MV-4-11 (cell line): ENCODE measurements around the gene D2HGDH.
"Not testable (repeated sequence)": the region's sequence is repeated elsewhere in the genome, so short reads cannot be mapped to it uniquely, and the experiment has no call there.

Experiments used
- DNase-seq: peaks from one replicate; lab custom pipeline; 2025; lab: John Stamatoyannopoulos, UW

The D2HGDH gene

DNA sequence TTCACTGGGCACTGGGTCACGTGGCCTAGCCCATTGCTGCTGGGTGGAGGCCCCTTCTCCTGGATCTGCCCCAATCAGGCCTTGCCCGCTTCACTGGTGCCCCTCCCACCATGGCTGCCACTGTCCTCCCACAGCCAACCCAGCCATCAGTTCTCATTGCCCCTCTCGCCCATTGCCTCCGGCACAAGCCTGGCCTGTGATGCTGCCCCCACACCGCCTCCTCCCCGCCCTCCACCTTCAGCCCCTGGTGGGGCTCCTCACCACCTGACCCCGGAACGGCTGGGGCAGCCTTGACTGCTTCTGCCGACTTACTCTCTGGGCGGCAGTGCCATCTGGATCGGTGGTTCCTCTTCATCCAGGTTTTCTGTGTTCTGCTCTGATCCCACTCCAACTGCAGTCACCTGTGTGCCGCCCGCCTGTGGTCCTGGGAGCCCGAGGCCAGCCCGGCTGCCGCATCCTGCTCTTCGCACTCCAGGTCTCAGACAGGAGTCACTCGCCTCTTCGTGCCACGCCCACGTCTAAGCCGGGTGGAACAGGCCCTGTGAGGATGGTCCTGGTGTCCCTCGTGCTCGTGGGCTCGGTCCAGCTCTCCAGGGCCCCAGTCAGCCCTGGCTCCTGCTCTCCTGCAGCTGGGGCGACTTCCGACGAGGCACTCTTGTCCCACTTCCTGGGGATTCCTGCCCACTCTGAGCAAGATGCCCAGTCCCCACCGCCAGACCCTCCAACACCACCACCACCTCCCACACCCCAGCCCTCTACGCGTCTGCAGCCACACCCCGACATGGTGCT lies 14.2 kb downstream of the D2HGDH start:
- DNase-seq, result no peak

DNA sequence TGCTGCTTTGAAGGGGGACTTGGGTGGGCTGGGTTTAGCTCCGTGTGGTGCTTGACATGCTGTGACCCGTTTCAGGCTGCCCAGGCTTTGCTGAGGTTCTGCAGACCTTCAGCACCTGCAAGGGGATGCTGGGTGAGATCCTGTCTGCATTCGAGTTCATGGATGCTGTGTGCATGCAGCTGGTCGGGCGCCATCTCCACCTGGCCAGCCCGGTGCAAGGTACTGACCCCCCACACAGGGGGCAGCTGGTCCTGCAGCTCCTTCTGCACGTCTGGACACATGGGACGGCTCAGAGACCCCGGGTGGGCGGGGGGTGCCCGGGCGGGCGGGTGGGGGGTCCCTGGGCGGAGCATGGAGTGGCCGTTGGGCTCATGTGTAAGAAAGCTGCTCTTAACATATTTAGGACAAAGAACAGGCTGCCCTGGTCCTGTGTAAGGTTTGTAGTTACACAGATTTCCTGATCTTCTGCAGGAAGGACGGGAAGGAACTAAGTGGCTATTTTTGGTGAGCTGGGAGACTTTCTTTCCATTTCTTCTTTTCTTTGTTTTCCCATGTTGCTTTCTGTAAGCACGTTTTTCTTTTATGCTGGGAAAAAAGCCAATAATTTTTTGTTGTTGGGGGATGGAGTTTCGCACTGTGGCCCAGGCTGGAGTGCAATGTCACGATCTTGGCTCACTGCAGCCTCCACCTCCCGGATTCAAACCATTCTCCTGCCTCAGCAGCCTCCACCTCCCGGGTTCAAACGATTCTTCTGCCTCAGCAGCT lies 15.8 kb downstream of the D2HGDH start:
- DNase-seq, result no peak

DNA sequence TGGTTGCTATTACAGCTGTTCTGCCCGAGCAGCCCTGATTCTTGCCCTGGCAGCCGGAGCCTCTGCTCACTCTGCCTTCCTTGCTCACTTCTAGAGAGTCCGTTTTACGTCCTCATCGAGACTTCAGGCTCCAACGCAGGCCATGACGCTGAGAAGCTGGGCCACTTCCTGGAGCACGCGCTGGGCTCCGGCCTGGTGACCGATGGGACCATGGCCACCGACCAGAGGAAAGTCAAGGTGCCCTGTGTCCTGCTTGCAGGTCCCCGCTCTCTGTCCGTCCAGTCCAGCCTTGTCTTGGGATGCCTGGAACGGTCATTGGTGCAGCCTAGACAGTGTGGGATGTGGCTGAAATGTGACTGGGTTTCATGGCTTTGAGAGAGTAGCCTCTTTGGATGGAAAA lies 16.7 kb downstream of the D2HGDH start:
- no peak for DNase-seq

DNA sequence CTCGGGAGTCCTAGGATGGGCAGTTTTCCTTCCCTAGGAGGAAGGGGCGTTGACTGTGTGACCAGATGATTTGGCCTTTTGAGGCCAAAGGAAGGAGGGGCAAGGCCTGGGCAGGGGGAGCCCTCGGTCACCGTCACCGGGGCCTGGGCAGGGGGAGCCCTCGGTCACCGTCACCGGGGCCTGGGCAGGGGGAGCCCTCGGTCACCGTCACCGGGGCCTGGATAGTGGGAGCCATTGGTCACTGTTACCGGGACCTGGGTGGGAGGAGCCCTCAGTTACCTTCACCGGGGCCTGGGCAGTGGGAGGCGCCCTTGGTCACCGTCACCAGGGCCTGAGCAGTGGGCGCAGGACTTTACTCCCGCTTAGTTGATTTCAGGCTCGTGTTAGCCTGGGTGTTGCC lies 17.3 kb downstream of the D2HGDH start:
- DNase-seq, result no peak

DNA sequence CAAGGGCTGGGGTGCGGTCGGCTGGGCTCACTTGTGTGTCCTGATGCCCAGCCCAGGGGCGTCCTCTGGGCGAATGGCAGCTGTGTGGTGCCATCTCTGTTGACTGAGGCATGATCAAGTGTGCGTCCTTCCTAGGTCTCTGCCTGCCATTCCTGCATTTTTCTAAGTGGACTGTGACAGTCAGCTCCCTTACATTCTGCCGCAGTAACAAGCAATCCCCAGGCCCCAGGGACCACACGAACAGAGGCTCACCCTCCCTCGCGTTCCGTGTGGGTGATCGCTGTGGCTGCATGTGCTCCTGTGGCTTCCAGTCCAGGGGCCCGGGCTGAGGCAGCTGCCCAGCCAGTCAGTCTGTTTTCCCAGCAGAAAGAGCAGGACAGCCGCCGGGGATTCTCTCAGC lies 17.8 kb downstream of the D2HGDH start:
- no peak for DNase-seq

DNA sequence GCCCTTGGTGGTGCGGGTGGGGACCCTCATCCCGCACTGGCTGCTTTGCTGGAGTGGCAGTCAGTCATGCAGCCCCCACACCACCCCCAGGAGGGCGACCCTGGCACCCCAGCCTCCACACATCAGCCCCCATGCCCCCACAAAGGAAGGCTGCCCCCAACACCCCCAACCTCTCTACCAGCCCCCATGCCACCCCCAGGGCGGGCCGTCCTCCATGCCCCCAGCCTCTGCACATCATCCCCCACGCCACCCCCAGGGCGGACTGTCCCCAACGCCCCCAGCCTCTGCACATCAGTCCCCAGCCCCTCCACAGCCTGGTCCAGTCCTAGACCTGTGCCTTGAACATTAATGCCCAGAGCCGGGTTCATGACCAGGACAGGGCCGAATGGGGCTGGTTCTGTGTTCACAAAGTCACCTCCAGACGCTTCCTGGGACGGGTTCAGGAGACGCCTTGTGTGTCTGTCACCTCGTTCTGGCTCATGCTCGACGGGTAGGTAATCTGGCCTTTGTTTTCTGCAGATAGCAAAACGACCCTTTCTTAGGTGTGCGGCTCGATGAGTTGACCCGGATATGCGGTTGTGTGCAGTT lies 18.4 kb downstream of the D2HGDH start:
- DNase-seq, result no peak

DNA sequence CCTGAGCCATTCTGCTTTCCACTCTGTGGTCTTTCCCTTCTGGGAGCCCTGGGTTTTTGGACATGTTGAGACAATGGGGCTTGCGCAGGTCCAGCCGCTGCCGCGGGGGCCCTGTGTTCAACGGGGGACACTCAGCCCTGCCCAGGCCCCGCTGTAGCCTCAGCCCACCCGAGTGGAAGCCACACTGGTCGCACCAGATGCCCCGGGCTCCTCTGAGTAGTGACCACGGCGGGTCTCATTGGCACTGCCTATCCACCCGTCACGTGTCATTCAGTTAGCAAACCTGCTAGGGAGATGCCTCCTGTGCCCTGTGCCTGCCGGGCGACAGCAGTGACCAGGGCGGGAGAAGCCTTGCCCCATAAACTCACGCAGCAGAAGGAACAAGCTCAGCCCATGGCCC lies 19.1 kb downstream of the D2HGDH start:
- DNase-seq, result no peak

DNA sequence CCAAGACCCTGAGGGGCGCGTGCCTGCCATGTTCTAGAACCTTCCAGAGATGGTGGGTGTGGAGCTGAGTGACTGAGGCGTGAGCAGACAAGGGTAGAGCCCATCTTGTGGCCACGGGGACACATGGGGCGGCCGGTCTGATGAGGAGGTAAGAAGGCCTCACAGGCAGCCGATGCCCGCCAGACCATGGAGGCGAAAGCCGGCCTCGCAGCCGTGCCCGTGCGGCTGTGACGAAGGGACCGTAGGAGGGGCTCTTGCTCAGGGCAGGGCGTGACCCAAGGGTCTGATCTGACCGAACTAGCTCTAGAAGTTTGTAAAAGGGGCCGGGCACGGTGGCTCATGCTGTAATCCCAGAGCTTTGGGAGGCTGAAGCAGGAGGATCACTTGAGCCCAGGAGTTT lies 19.6 kb downstream of the D2HGDH start:
- no peak for DNase-seq

DNA sequence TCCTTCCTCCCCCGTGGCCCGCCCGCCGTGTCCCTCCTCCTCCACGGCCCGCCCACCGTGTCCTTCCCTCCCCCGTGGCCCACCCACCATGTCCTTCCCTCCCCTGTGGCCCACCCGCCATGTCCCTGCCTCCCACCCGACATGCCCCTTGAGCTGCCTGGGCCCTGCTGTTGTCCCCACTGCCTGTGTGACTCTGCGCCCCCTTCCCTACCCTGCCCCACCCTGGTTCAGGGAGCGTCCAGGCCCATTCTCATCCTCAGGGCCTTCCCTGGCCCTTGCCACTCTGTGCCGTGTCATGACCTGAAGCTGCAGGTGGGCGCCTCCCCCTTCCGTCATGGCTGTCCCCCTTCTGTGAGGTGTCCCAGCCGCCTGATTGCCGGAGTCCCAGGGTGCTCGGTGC lies 20.7 kb downstream of the D2HGDH start:
- no peak for DNase-seq

DNA sequence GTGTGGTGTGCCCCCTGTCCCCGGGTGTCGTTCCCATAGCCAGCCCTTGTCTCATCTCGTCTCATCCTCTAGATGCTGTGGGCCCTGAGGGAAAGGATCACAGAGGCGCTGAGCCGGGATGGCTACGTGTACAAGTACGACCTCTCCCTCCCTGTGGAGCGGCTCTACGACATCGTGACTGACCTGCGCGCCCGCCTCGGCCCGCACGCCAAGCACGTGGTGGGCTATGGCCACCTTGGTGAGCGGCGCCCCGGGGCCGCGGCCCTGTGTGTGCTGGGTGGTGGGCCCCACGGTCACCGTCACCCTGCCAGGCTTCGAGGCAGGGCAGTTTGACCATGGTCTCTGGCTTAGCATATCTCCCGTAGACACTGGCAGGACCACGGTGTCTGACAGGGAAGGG lies 21.3 kb downstream of the D2HGDH start:
- no peak for DNase-seq

DNA sequence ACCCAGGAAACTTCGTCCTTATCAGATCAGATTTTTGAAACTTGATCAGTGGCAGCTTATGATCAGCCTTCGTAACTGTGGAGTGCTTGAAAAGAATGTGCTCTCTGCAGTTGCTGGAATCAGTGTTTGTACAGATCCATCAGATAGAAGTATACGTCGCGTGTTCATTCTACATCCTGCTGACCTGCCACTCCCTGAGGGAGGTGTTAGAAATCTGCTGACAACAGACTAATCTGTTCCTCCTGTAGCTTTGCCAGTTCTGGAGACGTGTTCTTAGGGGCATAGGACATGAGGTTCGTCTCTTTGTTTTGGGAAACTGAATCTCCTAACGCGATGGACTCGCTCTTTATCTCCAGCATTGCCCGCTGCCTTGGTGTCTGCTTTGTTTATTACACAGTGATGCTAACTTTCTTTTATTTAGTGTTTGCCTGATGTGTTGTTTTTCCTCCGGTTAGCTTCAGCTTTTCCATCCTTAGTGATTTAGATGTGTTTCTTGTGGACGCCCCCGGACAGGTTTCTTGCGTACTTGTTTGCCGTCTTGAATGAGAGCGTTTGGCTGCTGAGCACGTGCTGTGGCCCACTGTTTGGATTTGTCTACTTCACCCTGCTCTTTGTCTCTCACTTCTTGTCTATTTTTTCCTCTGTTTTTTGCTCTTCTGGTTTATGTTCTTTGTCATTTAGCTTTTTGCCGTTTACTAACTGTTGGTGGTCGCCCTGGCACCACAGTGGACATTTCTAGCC lies 24.8 kb downstream of the D2HGDH start:
- DNase-seq, result no peak

DNA sequence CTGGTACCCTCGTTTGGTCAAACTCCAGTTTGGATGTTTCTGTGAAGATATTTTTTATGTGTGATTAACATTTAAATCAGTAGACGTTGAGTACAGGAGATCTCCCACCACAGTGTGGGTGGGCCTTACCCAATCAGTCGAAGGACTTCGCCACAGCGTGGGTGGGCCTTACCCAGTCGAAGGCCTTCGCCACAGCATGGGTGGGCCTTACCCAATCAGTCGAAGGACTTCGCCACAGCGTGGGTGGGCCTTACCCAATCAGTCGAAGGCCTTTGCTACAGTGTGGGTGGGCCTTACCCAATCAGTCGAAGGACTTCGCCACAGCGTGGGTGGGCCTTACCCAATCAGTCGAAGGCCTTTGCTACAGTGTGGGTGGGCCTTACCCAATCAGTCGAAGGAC lies 25.5 kb downstream of the D2HGDH start:
- DNase-seq, result not testable (repeated sequence)

DNA sequence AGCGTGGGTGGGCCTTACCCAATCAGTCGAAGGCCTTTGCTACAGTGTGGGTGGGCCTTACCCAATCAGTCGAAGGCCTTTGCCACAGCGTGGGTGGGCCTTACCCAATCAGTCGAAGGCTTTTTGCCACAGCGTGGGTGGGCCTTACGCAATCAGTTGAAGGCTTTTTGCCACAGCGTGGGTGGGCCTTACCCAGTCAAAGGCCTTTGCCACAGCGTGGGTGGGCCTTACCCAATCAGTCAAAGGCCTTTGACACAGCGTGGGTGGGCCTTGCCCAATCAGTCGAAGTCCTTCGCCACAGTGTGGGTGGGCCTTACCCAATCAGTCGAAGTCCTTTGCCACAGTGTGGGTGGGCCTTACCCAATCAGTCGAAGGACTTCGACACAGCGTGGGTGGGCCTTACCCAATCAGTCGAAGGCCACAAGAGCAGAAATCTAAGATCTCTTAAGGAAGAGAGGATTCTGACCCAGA lies 25.9 kb downstream of the D2HGDH start:
- no peak for DNase-seq

DNA sequence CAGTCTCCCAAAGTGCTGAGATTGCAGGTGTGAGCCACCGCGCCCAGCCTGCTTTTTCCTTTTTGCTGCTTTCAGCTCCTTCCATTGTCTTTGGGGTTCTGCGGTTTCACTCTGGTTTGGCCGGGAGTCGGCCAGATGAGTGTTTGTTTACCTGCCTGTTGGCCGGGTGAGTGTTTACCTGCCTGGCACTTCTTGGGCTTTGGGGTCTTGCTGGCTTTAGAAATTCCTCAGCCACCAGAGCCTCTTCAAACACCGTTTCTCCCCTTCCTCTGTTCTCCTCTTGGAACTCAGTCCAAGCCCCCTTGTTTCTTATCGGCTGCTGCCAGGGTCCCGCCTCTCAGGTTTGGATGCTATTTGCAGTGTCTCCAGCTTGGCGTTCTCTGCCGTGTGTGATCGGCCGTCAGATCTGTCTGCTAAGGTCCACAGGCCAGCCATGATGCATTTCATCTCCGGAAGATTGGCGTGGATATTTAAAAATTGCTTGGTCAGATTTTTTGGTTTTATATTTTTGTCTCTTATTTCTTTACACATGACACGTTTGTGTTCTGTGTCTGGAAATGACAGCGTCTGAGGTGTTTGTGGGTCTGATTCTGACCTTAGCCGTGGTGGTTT lies 28.0 kb downstream of the D2HGDH start:
- no peak for DNase-seq

DNA sequence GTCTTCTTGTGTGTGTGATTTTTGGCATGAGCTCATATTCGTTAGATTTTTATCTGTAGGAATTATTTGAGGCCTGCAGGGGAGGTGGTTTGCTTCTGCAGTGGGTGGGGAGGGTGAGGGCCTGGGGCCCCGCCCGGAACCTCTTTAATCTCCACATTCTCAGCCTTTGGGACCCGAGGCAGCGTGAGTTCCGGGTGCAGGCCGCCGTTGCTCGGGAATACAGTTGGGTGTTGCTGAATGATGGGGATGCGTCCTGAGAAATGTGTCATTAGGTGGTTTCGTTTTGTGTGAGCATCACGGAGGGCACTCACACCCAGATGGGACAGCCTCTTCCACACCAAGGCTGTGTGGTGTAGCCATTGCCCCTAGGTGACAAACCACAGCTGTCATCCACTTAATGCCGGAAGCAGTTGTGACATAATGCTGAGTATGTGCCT lies 28.5 kb downstream of the D2HGDH start:
- peak; percentile 94 for DNase-seq

DNA sequence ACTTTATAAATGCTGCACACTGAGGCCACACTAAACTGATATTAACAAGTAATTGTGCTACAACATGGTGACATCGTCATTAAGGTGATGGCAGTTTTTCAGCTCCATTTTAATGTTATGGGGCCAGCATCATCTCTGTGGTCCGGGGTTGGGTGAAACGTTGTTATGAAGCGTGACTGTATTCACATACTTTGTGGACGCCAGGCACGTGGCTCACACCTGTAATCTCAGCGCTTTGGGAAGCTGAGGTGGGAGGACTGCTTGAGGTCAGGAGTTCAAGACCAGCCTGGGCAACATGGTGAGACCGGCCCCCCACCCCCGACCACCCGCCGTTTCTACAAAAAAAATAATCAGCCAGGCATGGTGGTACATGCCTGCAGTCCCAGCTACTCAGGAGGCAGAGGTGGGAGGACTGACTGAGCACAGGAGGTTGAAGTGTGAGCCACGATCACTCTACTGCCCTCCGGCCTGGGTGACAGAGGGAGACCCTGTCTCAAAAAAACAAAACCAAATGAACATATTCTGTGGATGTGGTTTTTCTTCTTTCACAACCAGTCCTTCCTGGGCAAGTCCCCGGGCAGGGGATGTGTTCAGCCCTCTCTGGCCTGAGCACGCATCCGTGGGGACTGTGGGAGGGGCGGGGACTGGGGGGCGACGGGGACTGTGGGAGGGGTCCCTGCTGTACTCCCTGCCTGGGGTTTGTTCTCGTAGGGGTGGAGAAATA lies 29.3 kb downstream of the D2HGDH start:
- peak; percentile 22 for DNase-seq

DNA sequence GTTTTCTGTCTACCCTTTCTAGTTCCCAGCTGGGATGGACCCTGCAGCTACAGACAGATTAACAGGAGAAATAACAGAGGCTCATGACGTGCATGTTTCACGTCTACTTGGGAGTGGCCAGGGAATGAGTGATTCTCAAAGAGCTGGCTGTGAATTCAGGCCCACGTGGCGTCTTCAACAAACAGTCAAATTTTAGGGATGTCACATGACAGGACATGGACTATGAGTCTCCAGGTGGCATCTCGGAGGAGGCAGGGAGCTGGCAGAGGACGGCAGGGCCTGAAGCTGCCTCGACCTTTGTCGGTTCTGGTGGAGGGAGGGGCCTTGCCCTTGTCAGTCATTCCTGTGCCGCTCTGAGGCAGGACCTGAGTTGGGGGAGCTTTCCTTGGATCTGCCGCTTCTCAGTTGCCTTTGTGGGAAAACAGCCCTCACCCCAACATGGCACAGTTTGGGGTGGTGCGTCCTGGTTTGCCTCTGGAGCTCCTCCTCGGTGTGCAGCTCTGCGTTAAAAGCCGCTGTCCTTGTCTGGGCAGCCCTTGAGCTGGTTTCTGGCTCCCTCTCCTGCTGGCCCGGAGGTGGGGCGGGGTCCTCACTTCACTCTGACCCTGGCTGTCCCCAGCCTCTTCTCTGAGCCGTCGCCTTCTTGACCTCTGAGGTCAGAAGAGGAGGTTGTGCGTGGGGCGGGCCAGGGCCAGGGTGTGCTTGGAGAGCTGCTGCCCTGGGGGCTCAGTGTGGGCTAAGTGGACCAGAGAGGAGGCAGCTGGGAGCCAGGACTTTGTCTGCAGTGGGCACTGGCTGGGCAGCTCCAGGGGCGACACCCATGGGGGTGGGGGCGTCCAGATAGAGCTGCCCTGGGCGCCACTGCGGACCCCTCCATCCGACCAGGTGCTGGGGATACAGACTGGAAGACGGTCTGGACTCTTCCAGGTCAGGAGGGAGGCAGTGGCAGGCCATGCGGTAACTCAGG lies 30.1 kb downstream of the D2HGDH start:
- DNase-seq, result peak; percentile 22

DNA sequence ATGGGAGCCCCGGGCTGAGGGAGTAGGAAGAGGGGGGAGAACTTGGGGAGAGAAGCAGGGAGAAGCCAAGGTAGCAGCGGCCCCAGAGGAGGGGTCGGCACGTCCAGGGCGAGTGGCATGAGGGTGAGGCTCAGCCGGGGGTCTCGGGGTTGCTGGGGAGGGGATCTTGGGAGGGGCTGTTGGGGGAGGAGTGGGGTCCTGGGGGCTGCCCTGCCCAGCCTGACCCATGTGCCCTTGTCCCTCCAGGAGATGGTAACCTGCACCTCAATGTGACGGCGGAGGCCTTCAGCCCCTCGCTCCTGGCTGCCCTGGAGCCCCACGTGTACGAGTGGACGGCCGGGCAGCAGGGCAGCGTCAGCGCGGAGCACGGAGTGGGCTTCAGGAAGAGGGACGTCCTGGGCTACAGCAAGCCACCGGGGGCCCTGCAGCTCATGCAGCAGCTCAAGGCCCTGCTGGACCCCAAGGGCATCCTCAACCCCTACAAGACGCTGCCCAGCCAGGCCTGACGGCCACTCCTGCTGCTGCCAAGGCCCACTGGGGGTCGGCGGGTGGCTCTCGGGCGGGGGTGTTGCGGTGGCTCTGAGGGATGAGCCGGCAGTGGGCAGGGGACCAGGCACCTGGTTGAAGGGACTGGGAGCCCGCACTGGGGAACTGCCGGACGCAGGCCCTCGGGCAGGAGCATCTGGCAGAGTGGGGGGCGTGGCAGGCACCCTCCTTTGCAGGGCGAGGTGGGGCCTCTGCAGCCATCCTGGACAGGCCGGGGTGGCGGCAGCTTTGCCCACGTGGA lies 33.2 kb downstream of the D2HGDH start:
- no peak for DNase-seq

DNA sequence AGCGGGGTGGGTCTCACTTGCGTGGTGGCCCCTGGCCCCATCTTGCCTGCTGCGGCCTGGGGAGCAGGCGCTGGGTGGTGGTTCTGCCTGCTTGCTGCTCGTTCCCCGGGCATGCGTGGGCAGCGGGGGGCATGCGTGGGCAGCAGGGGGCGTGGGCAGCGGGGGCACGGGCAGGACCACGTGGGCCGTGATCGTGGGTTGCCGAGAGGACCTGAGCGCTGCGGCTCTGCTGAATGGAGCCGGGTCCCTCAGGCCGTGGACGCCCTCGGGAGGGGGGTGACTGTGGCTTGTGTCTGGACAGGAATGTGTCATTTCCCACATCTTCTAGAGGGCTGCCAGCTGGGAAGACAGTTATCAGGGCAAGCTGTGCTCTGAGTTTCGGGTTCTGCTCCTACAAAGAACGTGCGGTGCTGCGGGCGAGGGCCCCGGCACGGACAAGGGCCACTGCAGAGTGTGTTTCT lies 33.9 kb downstream of the D2HGDH start:
- DNase-seq, result no peak
